Skeletal muscle cell (primary cell): ENCODE data around the gene TTC23.

Experiments
- DNase-seq: peaks from one replicate; pipeline ENCODE4 v3.0.0-alpha.2; 2010; ENCODE audit warnings: low read depth
- H3K4me3 ChIP-seq: 2 replicates; pipeline ENCODE4 v1.5.1; 2011; ENCODE audit warnings: low read depth, mild to moderate bottlenecking, control low read depth, low read length, moderate library complexity

Gene TTC23

DNA sequence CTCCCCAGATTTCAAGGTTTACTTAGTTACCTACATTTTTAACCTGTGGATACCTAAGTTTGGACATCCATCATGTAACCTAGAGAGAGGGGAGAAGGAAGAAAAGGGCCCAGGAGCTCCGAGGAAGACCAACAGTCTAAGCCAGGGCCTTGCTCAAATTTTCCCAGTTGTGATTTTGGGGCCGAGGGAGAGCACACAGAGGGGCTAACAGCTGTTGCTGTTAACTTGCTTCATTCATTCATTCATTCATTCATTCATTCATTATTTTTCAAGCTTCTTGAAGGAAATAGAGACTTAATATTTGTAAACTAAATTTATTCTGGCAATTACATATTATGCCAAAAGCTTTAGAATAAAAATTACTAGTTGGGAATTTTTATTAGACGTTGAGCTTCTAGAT lies 121.6 kb downstream of the TTC23 start:
- no peak for DNase-seq
- H3K4me3 ChIP-seq, result no peak overlapping the region

DNA sequence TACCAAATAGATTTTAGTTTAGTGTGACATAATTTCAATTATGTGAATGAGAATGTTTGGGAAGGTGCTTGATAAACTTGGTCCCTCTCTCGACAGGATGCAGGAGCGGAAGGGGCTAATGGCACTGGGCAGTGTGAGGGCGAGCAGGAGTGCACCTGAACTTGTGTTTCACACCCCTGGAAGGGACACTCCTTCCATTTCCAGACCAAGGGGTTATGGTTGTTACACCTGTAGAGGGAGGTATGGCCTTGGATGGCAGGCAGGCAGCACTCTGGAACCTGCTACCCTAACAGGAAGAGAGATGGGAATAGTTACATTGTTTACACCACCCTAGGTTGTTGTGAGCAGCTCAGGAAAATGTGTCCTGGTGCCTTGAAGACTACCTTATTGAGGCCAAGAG lies 122.5 kb downstream of the TTC23 start:
- H3K4me3 ChIP-seq, result no peak overlapping the region

GRCh38 chr15:99126131-99126588 lies 123.2 kb downstream of the TTC23 start:
- H3K4me3 ChIP-seq, result no peak overlapping the region
- no peak for DNase-seq

More for the DNA sequence above, 122.5 kb downstream of the TTC23 start:
- no peak for DNase-seq

GRCh38 chr15:99125061-99125891 lies 124.1 kb downstream of the TTC23 start:
- DNase-seq, result no peak

GRCh38 chr15:99124641-99125040 lies 124.7 kb downstream of the TTC23 start:
- no peak overlapping the region for H3K4me3 ChIP-seq
- no peak for DNase-seq

More at GRCh38 chr15:99125061-99125891, 124.1 kb downstream of the TTC23 start:
- no peak overlapping the region for H3K4me3 ChIP-seq

DNA sequence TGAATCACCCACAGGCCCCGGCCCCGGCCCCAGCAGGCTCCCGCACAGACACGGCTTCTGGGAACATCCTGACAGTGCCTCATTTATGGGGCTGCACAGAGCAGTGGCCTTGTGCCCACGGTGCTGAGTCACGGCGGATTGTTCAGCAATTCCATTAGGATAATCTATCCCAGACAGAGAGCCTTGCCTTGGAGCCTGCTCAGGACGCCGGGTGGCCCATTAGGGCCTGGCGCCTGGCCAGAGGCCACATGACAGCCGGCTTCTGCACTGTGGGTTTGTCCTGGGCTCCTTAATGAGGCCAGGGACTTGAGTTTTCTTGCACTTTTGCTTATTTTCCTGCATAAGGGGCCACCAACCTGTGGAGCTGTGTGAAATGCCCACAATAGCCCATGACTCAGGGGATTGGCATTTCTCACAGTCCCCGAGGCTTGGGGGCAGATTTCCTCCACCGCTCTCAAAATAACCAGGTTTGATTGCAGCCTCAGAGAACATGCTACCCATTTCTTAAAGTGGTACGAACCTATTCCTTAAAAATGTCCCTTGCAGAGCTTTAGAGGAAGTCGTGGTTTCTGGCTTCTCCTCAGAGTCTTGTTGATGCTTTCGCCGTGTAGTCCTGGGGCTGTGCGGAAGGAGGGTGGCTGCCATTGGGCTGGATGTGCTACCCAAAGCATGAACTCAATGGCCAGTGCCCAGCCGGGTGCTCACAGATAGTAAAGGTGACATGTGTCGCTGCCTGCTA lies 125.5 kb downstream of the TTC23 start:
- H3K4me3 ChIP-seq, result peak overlapping the region; percentile 24
- peak; percentile 93 for DNase-seq

DNA sequence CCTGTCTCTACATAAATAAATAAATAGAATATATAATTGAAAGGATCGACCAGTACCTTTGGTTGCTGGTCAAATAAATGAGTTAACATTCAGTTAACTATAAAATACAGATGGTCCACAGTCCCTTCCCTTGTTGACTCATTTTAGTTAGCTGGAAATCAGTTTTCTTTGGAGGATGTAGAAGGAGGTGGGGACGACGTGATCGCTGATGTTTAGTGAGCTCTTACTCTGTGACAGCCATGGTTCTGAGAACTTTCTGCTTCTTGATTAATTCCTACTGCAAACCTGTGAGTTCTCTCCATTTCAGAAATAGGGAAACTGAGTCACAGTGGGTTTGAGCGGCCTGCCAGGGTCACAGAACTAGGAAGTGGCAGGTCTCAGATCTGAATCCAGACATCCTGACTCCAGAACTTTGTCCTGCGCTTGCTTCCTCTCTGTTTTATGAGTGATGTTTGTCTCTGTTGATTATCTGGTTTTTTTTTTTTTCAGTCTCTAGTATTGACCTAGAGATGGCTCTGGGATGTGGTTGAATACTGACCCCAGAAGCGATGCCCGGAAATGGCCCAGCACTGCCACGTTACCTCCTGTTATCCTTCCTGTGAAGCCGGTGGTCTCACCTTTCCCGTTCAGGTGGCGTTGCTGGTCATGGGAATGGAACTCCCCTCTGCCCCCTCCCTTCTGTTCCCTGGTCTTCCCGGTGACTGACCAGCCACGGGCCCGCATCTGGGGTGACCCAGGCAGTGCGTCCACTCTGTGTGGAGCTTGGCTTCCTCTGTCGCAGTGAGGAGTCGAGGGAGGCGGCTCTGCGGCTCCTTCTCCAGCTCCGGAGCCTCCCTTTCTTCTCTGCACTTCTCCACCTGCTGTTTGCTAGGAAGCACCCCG lies 126.3 kb downstream of the TTC23 start:
- peak overlapping the region; percentile 24 for H3K4me3 ChIP-seq
- no peak for DNase-seq

DNA sequence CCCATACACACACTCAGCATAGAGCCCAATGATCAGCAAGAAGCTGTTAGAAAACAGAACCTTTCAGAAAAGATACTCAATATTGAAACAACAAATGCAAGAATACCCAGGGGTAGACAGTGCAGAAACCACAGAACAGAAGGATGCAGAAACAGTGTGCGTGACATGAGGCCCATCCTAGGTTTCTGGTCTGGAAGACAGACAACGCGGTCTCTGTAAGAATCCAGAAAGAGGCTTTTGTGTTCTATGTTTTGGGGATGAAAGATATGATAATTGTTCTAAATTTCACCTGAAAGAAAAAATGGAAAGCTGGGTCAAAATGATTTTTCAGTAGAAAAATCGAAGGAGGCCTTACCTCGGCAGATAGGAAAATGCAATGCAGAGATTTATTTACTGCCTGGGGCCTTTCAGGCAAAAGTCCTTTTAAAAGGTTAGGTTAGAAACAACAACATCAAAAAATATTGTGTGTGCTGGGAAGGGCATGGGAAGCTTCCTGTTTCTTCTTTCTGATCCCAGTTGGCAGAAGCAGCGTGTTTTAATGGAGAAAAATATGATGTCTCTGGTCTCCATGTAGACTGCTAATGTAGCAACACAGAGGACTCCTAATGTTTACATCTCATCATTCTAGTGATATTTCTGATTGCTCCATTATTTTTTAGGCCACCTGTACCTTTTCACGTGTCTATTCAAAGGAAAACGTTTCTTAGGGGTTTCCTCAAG lies 127.5 kb downstream of the TTC23 start:
- no peak for DNase-seq

DNA sequence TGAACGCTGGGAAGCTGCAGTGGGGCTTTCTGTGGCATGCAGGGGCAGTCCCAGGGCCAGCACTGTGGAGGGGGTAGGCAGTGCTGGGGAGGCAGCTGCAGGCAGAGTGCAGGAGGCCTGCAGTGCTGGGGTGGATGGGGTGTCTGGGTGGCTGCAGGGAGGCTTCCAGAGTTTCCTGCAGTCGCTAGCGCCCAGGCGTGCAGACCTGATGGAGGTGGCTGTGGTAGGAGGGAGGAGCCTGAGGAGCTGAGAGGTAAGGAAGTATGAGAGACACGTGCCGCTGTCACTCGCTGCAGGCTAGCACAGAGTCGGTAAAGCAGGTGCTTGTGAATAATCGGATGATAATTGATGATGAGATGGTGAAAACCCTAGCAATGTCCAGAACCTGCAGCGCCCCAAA lies 128.2 kb downstream of the TTC23 start:
- DNase-seq, result no peak
- H3K4me3 ChIP-seq, result no peak overlapping the region

More for the DNA sequence above, 127.5 kb downstream of the TTC23 start:
- H3K4me3 ChIP-seq, result no peak overlapping the region

GRCh38 chr15:99120050-99120777 lies 129.2 kb downstream of the TTC23 start:
- H3K4me3 ChIP-seq, result no peak overlapping the region
- no peak for DNase-seq

DNA sequence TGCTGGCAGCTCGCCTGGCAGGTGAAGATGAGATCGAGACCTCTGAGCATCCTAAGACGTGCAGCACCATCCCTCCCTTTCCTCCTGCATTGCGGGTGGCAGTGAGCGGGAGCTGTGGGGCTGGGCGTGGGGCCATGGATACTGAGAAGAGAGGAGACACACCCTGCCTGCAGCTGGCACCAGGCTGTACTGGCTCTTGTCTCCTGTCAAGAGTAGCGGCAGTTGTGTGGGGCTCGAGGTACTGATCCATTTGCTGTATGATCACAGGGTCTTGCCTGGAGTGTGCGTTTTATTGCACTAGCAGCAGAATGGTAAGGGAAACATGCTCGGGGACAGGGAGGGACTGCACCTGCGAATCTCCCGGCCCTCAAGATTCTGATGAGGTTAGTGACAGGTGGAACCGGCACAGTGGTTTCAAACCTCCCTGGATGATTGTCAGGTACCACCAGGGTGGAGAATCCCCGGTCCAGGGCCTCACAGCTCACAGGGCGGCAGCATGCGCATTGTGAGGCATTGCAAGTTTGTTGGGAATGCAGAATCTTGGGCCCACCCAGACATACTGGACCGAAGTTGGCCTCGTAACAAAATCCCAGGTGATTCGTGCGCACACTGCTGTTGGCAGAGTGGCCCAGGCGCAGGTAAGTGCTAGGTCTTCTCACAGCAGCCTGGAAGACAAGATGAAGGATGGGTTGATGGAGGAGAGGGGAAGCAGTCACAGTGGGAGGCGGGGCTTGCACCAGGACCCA lies 130.4 kb downstream of the TTC23 start:
- H3K4me3 ChIP-seq, result no peak overlapping the region
- DNase-seq, result no peak

- DNase-seq, result no peak
- H3K4me3 ChIP-seq, result no peak overlapping the region
Observed at GRCh38 chr15:99118258-99118632, 131.1 kb downstream of the TTC23 start.

DNA sequence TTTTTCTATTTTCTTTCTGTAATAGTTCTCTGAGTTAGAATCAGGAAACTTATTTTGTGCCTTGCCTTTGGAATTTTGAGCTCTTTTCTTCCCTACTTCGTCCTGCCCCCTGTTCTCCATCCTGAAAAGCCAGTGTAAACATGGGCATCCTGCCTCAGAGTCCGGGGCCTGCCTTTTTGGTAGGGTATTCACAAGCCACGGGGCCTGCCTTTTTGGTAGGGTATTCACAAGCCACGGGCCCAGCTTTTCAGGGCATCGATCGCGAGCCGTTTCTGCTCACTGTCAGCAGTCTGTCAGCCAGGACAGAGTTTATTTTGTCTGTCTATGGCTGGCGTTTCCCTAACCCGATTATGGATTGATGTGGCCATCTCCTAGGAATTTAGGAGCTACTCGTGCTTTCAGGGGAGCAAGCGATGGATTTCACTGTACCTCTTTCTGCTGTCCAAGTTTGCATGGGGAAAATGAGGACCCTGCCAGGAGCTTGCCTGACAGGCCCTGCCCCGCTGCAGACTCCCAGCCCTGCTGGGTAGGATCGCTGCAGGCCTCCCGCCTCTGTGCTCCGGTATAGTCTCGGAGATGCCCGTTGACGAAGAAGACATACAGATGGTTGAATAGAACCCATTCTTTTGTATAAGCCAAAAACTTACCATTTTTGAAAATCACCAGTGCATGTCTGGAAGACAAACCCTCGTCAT lies 131.7 kb downstream of the TTC23 start:
- DNase-seq, result no peak
- no peak overlapping the region for H3K4me3 ChIP-seq

DNA sequence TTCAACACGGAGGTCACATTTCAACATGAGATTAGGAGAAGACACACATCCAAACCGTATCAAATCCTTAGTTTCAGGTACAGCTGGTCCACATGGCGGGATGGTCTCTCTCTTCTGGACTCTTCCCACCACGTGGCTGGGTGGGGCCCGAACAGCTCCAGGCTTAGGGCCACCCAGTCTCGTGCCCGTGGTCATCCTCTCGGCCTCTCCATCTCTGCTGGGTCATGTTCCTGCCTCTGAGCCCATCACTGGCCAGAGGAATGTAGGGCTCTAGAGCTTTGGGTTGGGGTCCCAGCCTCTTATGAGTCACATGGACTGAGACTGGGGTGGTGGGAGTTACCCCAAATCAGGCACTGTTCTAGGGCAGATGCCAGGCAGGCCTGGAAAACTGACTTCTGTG lies 132.3 kb downstream of the TTC23 start:
- no peak overlapping the region for H3K4me3 ChIP-seq
- DNase-seq, result no peak

DNA sequence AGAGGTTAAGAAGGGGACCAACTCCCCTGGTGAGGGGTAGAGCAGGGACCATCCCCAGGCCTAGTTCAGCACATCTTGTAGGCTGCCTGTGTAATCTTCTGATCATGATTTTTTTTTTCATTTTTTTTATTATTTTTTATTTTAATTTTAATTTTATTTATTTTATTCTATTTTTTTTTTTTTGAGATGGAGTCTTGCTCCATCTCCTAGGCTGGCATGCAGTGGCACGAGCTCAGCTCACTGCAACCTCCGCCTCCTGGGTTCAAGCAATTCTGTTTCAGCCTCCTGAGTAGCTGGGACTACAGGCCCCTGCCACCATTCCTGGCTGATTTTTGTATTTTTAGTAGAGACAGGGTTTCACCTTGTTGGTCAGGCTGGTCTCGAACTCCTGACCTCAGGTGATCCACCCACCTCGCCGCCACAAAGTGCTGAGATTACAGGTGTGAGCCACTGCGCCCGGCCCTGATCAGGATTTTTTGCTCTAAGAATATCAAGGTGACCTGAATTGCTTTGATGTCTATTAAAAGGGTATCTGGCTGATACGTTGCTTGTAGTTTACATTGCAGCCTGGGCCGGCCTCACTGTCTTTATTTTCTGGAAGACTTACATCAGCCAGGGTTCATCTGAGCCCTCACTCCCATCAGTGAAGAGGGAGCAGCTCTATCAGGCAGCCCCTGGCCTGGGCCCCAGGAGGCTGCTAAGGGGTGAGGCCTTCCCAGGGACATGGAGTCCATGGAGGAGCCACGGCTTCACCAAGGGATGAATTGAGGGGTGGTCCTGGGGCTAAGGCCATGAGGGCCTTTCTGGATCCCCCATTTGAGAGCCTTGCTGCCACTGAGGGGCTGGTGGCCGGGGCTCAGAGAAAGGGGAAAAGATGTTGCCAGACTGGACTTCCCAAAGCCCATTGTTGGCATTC lies 133.8 kb downstream of the TTC23 start:
- H3K4me3 ChIP-seq, result no peak overlapping the region
- DNase-seq, result no peak

GRCh38 chr15:99114511-99115299 lies 134.7 kb downstream of the TTC23 start:
- H3K4me3 ChIP-seq, result no peak overlapping the region
- DNase-seq, result no peak
